HG02623 (cell line): ENCODE results near the gene DUSP5.

Source experiments
- ATAC-seq: cut with Tn5 transposase; IDR thresholded peaks from one replicate; pipeline ENCODE4 v1.9.1; 2021; ENCODE audit warnings: moderate library complexity; ENCODE audit not compliant: unreplicated experiment

Gene DUSP5

GRCh38 chr10:110479710-110480109 lies 18.0 kb upstream of the DUSP5 start:
- ATAC-seq, result no peak

DNA sequence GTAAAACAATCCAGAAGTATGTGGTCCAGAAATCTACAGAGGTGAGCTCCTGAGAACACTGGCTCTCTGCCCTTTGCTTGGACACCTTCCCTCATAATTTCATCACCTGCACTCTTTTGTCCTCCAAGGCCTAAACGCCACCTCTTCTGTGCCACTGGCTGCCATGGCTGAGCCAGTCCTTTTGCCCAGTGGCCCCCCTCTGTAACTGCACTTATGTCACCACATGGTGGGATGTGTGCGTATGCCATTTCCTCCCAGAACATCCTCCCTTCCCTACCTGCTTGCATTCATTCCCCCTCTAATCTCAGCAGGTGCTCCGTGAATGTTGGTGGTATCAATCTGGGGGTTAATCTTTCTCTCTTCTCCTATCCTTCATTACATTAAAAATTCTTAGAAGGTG lies 17.3 kb upstream of the DUSP5 start:
- no peak for ATAC-seq

GRCh38 chr10:110481919-110482318 lies 15.8 kb upstream of the DUSP5 start:
- no peak for ATAC-seq

DNA sequence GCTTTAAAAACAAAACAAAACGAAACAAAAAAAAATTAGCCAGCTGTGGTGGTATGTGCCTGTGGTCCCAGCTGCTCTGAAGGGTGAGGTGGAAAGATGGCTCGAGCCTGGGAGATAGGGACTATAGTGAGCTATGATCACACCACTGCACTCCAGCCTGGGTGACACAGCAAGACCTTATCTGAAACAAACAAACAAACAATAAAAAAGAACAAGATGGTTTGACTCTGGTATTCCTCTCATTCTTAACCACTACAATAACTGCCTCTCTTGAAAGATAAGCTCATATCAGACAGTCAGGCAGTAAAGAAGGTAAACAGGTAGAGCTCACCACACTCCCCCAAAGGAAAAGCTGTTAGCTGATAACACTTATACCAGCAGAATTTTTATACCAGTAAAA lies 14.1 kb upstream of the DUSP5 start:
- ATAC-seq, result no peak

- ATAC-seq, result no peak
Measured at GRCh38 chr10:110485541-110485940, 12.2 kb upstream of the DUSP5 start.

DNA sequence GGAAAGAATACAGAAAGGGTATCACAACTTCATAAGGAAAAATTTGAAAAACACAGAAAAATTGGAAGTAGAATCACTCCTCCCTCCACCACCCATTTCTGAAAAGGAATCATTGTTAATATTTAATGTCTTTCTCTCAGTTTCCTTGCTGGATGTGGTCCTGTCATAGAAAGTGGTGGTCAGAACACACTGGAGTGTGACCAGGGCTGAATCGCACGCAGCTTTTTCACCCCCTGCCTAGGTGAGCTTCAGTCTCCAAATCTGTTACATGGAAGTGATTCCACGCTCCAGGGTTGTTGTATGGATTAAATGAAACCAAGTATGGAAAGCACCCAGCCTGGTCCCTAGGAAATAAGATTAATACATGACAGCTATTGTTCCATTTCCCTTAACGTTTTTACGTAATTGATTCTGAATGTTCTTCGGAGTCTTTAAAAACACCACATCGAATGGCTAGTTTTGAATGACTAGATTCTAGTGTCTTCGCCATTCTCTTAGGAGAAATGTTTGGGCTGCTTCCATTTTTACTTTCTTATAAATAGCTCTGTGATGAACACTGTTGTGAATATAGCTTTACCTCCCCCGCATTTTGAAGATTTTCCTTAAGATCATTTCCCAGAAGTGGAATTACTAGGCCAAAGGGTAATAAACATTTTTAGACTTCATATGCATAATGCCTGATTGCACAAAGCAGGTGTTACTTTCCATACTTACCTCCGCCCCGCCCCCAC lies 10.9 kb upstream of the DUSP5 start:
- no peak for ATAC-seq

GRCh38 chr10:110487411-110488331 lies 10.0 kb upstream of the DUSP5 start:
- ATAC-seq, result no peak

GRCh38 chr10:110488332-110488681 lies 9.4 kb upstream of the DUSP5 start:
- ATAC-seq, result no peak

GRCh38 chr10:110488940-110489339 lies 8.8 kb upstream of the DUSP5 start:
- ATAC-seq, result no peak

GRCh38 chr10:110490640-110491039 lies 7.1 kb upstream of the DUSP5 start:
- no peak for ATAC-seq

DNA sequence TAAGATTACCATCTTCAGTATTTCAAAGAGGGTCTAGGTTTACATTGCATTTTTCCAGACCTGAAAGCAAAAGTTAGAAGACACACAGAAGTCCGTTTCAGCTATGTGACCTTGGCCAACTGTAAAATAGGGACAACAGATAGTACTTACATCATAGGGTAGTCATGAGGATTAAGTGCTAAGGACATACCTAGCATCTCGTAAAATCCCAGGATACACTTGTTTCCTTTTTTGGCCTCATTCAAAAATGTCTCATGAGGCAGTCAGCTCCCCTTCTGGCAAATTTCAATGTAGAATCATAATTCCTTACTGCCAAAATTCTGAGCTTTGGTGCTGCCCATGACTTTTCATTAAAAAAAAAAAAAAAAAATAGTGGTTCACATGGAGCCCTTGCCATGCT lies 6.4 kb upstream of the DUSP5 start:
- ATAC-seq, result no peak

DNA sequence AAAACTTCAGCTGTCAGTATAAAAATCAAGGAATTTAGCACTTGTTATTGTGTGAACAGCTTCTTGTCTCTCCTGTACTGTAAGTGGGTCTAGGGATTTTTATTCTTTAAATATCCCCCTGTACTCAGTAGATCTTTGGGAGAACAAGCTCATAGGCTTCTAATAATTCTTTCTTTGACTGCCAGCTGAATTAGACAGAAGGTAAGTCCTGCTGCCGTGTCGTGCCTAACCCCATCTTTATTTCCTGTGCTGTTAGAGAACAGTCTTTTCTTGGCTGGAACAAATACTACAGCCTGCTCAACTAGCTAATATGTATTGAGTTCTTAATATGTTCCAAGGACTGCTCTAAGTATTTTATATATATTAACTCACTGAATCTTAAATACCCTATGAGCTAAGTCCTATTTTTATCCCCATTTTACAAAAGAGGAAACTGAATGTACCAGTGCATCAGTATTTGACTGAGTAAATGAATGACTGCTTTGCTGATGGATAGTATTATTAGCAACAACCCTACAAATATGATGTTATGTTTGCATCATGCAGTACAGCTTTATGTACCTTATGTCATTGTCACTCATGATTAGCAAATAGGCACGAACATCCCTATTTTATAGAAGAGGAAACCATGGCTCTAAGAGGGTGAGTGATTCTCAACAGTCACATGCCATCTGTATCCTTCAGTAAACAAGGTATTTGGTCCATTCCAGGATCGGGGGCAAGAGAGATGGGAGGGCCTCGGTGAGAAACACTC lies 5.5 kb upstream of the DUSP5 start:
- ATAC-seq, result no peak

DNA sequence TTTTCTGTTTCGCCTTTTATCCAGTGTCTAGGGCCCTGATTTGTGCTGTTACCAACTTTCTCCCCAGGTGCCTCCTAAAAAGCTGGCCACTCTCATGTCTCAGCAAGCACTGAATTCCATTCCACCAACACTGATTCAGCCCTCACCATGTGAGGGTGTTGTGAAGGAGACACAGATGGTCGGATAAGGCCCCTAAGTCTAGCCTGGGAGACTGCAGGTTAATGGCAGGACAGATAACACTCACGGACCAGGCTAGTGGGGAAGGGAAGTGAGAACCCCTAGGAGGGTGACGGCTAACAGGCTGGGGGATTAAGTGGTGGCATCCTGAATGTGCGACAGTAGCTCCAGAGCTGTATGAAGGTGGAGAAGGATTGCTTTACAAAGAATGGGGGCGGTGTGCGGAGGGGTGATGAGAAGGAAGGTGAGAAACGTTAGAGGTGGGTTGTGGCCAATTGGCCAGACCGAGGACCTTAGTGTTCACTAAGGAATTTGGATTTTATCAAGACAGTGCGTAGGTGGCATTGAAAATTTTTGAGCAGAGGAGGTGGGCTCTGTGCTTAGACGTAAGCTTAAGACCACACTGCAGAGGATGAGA lies 3.8 kb upstream of the DUSP5 start:
- ATAC-seq, result no peak

GRCh38 chr10:110494532-110494931 lies 3.2 kb upstream of the DUSP5 start:
- no peak for ATAC-seq

- no peak for ATAC-seq
Measured at GRCh38 chr10:110495731-110496552, 1.8 kb upstream of the DUSP5 start.

GRCh38 chr10:110496553-110497437 lies 912 bp upstream of the DUSP5 start:
- ATAC-seq, result no peak

DNA sequence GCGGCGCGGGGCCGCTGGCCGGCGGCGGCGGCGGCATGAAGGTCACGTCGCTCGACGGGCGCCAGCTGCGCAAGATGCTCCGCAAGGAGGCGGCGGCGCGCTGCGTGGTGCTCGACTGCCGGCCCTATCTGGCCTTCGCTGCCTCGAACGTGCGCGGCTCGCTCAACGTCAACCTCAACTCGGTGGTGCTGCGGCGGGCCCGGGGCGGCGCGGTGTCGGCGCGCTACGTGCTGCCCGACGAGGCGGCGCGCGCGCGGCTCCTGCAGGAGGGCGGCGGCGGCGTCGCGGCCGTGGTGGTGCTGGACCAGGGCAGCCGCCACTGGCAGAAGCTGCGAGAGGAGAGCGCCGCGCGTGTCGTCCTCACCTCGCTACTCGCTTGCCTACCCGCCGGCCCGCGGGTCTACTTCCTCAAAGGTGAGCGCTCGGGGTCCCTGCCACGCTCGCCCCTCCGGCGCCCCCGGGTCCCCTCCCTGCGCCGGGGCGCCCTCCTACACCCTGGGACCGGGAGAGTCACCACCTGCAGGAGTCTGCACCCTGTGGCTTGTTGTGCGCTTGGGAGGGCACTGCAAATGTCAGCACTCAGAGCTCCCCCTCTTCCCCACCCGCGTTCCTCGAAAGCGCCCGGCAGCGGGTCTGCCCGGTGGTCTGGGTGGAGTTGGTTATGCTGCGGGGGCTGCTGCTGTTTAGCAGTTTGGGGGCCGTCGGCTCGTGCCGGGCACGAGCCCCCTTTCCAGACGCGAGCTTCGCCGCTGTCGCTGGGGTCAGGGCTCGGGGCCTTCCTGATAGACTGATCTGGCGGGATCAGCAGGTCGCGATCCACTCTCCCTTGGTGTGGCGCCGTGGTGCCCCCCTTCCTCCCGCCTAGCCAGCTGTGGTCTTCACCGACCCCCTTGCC lies 627 bp downstream of the DUSP5 start:
- ATAC-seq, result peak; percentile 12
